Mucosa of rectum (tissue), 2 donors: ENCODE measurements around the gene OTUB1.
"Not testable (repeated sequence)": the region's sequence is repeated elsewhere in the genome, so short reads cannot be mapped to it uniquely, and the experiment has no call there.

Experiments
- H3K27ac ChIP-seq, 2 donors: one replicate each; pipeline ENCODE4 v1.7.0; 2013; ENCODE audit warnings: inconsistent platforms in 2 of 2, low read depth in 2 of 2, low read length in 2 of 2
- H3K27me3 ChIP-seq, 2 donors: one replicate each; pipeline ENCODE4 v1.7.0; 2013; ENCODE audit warnings: low read length in 2 of 2; ENCODE audit not compliant: control insufficient read depth in 2 of 2, insufficient read depth in 2 of 2
- H3K36me3 ChIP-seq, 2 donors: one replicate each; pipeline ENCODE4 v1.7.0; 2013; ENCODE audit warnings: low read length in 2 of 2; ENCODE audit not compliant: control insufficient read depth in 2 of 2, insufficient read depth in 2 of 2
- H3K4me1 ChIP-seq, 2 donors: one replicate each; pipeline ENCODE4 v1.7.0; 2013; ENCODE audit warnings: low read length in 2 of 2, mild to moderate bottlenecking in 1 of 2; ENCODE audit not compliant: control insufficient read depth in 2 of 2, insufficient read depth in 2 of 2
- H3K4me3 ChIP-seq, 2 donors: one replicate each; pipeline ENCODE4 v1.7.0; 2013; ENCODE audit warnings: low read length in 2 of 2
- H3K9ac ChIP-seq, 2 donors: one replicate each; pipeline ENCODE4 v1.7.0; 2013; ENCODE audit warnings: low read length in 2 of 2, low read depth in 1 of 2, mild to moderate bottlenecking in 1 of 2
- H3K9me3 ChIP-seq, 2 donors: one replicate each; pipeline ENCODE4 v1.7.0; 2013; ENCODE audit warnings: low read length in 2 of 2; ENCODE audit not compliant: control insufficient read depth in 2 of 2
- donor health status: healthy.
- donor health status: Normal muscosa, but diverticular disease.

The OTUB1 gene

GRCh38 chr11:63951779-63952536 lies 34.3 kb upstream of the OTUB1 start:
- Histone ChIP-seq H3K27ac (peak overlapping the region in 1 of 2 donors; percentile 5), H3K9ac (no peak overlapping the region), H3K4me3 (no peak overlapping the region), H3K36me3 (peaks cover 12 to 40% of the 10 kb centered on the region in 2 donors), H3K9me3 (no peaks in the 10 kb centered on the region), H3K27me3 (no peaks in the 10 kb centered on the region), H3K4me1 (peaks cover 0 to 4% of the 10 kb centered on the region in 2 donors)

DNA sequence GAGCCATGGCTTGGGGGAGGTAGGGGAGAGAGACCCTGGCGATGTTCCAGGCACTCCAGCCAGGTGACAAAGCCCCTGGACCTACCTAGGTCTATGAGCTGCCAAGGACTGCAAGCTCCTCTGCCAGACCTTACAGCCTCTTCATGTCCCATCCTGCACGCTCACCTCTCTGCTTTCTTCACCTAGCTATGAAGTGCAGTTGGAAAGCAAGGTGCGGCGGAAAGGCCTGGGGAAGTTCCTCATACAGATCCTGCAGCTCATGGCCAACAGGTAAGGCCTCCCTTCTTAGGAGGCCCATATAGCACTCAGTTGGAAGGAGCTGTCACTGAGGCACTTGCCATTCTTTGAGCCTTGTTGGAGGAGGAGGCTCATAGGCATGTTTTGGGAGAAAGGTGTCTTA lies 33.7 kb upstream of the OTUB1 start:
- no peaks in the 10 kb centered on the region for H3K27me3 ChIP-seq
- H3K27ac ChIP-seq: no peak overlapping the region
- no peaks in the 10 kb centered on the region for H3K9me3 ChIP-seq
- H3K36me3 ChIP-seq: peaks cover 12 to 40% of the 10 kb centered on the region in 2 donors
- no peak overlapping the region for H3K9ac ChIP-seq
- no peak overlapping the region for H3K4me3 ChIP-seq
- peaks cover 0 to 4% of the 10 kb centered on the region in 2 donors for H3K4me1 ChIP-seq

GRCh38 chr11:63958008-63958407 lies 28.2 kb upstream of the OTUB1 start:
- H3K9ac ChIP-seq: no peak overlapping the region
- H3K36me3 ChIP-seq: peaks cover 12 to 23% of the 10 kb centered on the region in 2 donors
- no peaks in the 10 kb centered on the region for H3K9me3 ChIP-seq
- H3K27me3 ChIP-seq: no peaks in the 10 kb centered on the region
- no peaks in the 10 kb centered on the region for H3K4me1 ChIP-seq
- no peak overlapping the region for H3K4me3 ChIP-seq
- H3K27ac ChIP-seq: no peak overlapping the region

- no peaks in the 10 kb centered on the region for H3K36me3 ChIP-seq
- H3K4me3 ChIP-seq: no peak overlapping the region
- no peak overlapping the region for H3K27ac ChIP-seq
- no peaks in the 10 kb centered on the region for H3K27me3 ChIP-seq
- no peak overlapping the region for H3K9ac ChIP-seq
- no peaks in the 10 kb centered on the region for H3K4me1 ChIP-seq
- no peaks in the 10 kb centered on the region for H3K9me3 ChIP-seq
These were observed 24.4 kb upstream of the OTUB1 start for GRCh38 chr11:63961608-63962412.

DNA sequence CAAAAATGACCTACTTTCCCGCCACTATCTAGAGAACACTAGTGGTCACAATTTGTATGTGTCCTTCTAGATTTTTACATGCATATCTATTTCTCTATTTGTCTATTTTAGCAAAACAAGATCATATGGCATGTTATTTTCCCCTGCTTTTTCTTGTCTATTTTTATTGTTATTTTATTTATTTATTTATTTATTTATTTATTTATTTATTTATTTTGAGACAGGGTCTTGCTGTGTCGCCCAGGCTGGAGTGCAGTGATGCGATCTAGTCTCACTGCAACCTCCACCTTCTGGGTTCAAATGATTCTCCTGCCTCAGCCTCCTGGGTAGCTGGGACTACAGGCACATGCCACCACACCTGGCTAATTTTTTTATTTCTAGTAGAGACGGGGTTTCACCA lies 22.3 kb upstream of the OTUB1 start:
- not testable (repeated sequence) for H3K27ac ChIP-seq, H3K9me3 ChIP-seq, H3K9ac ChIP-seq, H3K4me3 ChIP-seq, H3K4me1 ChIP-seq, H3K36me3 ChIP-seq, H3K27me3 ChIP-seq

- Histone ChIP-seq H3K9ac (no peak overlapping the region), H3K9me3 (no peaks in the 10 kb centered on the region), H3K4me3 (no peak overlapping the region), H3K27ac (no peak overlapping the region), H3K4me1 (no peaks in the 10 kb centered on the region), H3K27me3 (no peaks in the 10 kb centered on the region), H3K36me3 (no peaks in the 10 kb centered on the region)
These were observed 19.8 kb upstream of the OTUB1 start for GRCh38 chr11:63966444-63966843.

DNA sequence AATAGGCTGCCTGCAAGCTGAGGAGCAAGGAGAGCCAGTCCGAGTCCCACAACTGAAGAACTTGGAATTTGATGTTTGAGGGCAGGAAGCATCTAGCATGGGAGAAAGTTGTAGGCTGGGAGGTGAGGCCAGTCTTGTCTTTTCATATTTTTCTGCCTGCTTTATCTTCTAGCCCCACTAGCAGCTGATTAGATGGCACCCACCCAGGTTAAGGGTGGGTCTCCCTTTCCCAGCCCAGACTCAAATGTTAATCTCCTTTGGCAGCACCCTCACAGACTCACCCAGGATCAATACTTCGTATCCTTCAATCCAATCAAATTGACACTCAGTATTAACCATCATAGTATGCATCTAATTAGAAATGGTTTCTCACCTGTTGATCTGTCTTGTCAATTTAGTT lies 16.8 kb upstream of the OTUB1 start:
- Histone ChIP-seq H3K27me3 (no peaks in the 10 kb centered on the region), H3K9ac (no peak overlapping the region), H3K4me3 (no peak overlapping the region), H3K27ac (no peak overlapping the region), H3K4me1 (no peaks in the 10 kb centered on the region), H3K9me3 (no peaks in the 10 kb centered on the region), H3K36me3 (no peaks in the 10 kb centered on the region)

DNA sequence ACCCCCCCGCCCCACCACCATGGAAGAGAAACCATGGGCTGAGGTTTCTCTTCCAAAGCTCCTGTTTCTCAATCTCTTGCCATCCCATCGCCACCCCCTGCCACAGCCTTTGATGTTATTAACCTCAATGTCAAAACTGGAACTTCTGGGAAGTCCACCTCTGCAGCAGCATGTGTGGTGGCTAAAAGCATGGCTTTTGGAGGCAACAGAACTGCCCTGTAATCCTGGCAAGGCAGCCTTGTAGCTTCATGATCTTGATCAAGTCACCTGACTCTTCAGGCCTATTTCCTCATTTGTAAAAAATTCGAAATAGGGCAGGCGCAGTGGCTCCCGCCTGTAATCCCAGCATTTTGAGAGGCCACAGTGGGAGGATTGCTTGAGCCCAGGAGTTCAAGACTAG lies 15.3 kb upstream of the OTUB1 start:
- no peaks in the 10 kb centered on the region for H3K27me3 ChIP-seq
- H3K4me3 ChIP-seq: no peak overlapping the region
- H3K4me1 ChIP-seq: peaks cover under 1 to 5% of the 10 kb centered on the region in 2 donors
- no peak overlapping the region for H3K9ac ChIP-seq
- H3K36me3 ChIP-seq: no peaks in the 10 kb centered on the region
- H3K27ac ChIP-seq: no peak overlapping the region
- H3K9me3 ChIP-seq: no peaks in the 10 kb centered on the region

GRCh38 chr11:63973912-63974258 lies 12.4 kb upstream of the OTUB1 start:
- not testable (repeated sequence) for H3K4me1 ChIP-seq, H3K27me3 ChIP-seq, H3K9ac ChIP-seq, H3K9me3 ChIP-seq, H3K27ac ChIP-seq
- peaks cover 0 to 13% of the 10 kb centered on the region in 2 donors for H3K36me3 ChIP-seq
- peak overlapping the region in 1 of 2 donors; percentile 94 for H3K4me3 ChIP-seq

- H3K27ac ChIP-seq: peak within 1 kb of the TSS; percentile 96 to 99
- H3K4me3 ChIP-seq: peak within 1 kb of the TSS; percentile 94 to 99
- no peaks in the 10 kb centered on the region for H3K9me3 ChIP-seq
- peaks cover 0 to 17% of the 10 kb centered on the region in 2 donors for H3K36me3 ChIP-seq
- H3K27me3 ChIP-seq: no peaks in the 10 kb centered on the region
- H3K9ac ChIP-seq: peak within 1 kb of the TSS; percentile 99 to 100
- H3K4me1 ChIP-seq: peaks cover 9 to 10% of the 10 kb centered on the region in 2 donors
These were observed 11.7 kb upstream of the OTUB1 start, which contains the start of gene COX8A for GRCh38 chr11:63974259-63975143. Gene COX8A, plus strand, starts transcription at chr11:63974620. Its CDS starts 61 bp downstream, at chr11:63974681.
